ENCODE data around the gene TMEM179.

The TMEM179 gene

DNA sequence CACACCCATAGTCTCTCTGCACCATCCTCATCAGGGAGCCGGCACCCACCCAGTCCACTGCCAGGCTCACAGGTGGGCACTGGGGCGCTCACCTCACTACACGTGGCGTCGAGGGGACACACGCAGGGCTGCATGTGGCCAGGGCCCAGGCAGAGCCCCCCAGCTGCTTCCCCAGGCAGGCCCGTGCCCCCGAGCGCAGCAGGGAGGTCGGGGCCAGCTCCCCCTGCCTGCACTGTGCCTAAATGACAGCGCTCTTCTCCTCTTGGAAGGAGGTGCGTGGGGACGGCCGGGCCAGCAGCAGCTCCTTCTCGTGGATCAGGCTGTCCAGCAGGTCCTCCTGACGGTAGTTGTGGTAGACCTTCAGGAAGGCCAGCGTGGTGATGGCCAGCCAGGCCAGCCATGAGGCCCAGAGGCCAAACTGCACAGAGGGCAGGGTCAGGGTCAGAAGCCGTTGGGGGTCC lies 11.3 kb downstream of the TMEM179 start:
- DNase-seq (ENCODE audit: low read depth, low spot score) = no peak
- Histone ChIP-seq H3K9me3 (ENCODE audit: low read depth, low read length) (no peaks in the 10 kb centered on the region), H3K27ac (no peak overlapping the region), H3K9ac (ENCODE audit: insufficient read length) (no peak overlapping the region), H3K36me3 (ENCODE audit: insufficient read depth, low read length) (no peaks in the 10 kb centered on the region), H3K4me3 (no peak overlapping the region)
- TF ChIP-seq FOXP2 (optimal IDR thresholded peaks at IDR 0.05; ENCODE audit: control extremely low read depth, extremely low read length, insufficient read depth) = no peak
- no peak for TF ChIP-seq POLR2AphosphoS5 (IDR thresholded peaks at IDR 0.05; ENCODE audit: borderline replicate concordance, low read depth, low read length)
- TF ChIP-seq EZH2 (IDR thresholded peaks at IDR 0.05) = no peak

DNA sequence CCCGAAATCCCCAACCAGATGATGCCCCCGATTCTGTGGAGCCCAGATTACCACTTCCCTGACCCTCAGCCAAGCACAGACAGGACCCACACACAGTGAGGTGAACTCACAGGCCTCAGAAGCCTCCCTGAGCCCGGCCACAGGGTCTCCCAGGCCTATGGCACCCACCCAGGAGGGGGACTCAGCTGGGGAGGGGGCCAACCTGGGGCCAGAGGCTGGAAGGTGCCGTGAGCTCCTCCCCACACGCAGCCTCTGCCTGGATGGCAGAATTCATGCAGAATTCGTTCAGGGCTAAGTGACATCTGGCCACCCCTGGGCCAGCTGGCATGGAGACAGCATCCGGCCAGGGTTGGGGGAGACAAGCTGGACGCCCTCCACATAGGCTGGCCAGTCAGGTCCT lies 11.8 kb downstream of the TMEM179 start:
- no peaks in the 10 kb centered on the region for H3K9me3 ChIP-seq (ENCODE audit: low read depth, low read length)
- no peak overlapping the region for H3K4me3 ChIP-seq
- H3K36me3 ChIP-seq (ENCODE audit: insufficient read depth, low read length) = no peaks in the 10 kb centered on the region
- no peak overlapping the region for H3K27ac ChIP-seq
- no peak for TF ChIP-seq FOXP2 (optimal IDR thresholded peaks at IDR 0.05; ENCODE audit: control extremely low read depth, extremely low read length, insufficient read depth)
- TF ChIP-seq POLR2AphosphoS5 (IDR thresholded peaks at IDR 0.05; ENCODE audit: borderline replicate concordance, low read depth, low read length) = no peak
- TF ChIP-seq EZH2 (IDR thresholded peaks at IDR 0.05) = no peak
- no peak overlapping the region for H3K9ac ChIP-seq (ENCODE audit: insufficient read length)
- DNase-seq (ENCODE audit: low read depth, low spot score) = no peak

DNA sequence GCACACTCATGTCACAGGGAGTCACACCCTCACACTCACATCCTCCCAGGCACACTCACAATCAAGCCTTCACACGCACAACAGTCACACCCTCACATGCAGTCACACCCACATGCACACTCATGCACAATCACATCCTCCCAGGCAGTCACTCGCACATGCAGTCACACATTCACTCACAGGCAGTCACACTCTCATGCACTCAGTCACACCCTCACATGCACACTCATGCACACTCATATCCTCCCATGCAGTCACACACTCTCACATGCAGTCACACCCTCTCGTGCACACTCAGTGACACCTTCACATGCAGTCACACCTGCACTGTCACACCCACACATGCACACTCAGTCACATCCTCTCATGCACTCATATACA lies 12.3 kb downstream of the TMEM179 start:
- no peak for DNase-seq (ENCODE audit: low read depth, low spot score)
- no peak overlapping the region for H3K9ac ChIP-seq (ENCODE audit: insufficient read length)
- H3K36me3 ChIP-seq (ENCODE audit: insufficient read depth, low read length) = no peaks in the 10 kb centered on the region
- no peak overlapping the region for H3K27ac ChIP-seq
- TF ChIP-seq POLR2AphosphoS5 (IDR thresholded peaks at IDR 0.05; ENCODE audit: borderline replicate concordance, low read depth, low read length) (no peak), EZH2 (IDR thresholded peaks at IDR 0.05) (no peak), FOXP2 (optimal IDR thresholded peaks at IDR 0.05; ENCODE audit: control extremely low read depth, extremely low read length, insufficient read depth) (no peak)
- no peaks in the 10 kb centered on the region for H3K9me3 ChIP-seq (ENCODE audit: low read depth, low read length)
- no peak overlapping the region for H3K4me3 ChIP-seq

DNA sequence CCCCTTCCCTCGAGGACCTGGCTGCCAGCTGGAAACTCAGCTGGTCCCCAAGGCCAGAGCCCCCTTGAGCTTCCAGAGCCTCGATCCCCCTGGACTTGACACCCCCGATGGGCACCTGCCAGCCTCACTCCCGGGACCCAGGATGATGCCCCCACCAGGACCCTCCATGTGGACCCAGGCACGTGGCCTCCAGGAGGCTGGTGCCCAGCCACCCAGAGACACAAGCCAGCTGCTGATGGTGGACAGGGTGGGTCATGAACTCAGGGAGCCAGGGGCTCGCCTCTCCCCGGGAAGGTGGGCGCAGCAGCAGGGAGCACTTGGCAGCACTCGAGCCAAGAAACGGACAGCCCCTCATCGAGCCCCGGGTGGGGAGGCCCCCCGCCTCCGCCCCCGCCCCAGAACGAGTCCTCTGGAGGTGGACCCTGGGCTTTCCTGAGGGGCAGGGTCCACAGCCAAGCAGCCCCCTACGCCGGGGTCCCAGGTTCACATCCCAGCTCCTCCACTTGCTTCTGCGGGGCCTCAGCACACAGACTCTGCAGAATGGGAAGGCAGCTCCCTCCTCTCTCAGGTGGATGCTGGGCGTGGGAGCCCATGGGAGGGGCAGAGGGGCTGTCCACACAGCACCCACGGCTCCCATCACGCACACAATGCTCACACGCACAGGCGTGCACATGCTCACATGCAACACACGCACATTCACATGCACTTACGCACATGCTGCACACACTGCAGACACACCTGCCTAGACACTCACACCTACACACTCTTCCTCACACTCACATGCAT lies 12.9 kb downstream of the TMEM179 start:
- H3K4me3 ChIP-seq = no peak overlapping the region
- DNase-seq (ENCODE audit: low read depth, low spot score) = no peak
- H3K27ac ChIP-seq = no peak overlapping the region
- H3K9ac ChIP-seq (ENCODE audit: insufficient read length) = no peak overlapping the region
- no peaks in the 10 kb centered on the region for H3K36me3 ChIP-seq (ENCODE audit: insufficient read depth, low read length)
- no peaks in the 10 kb centered on the region for H3K9me3 ChIP-seq (ENCODE audit: low read depth, low read length)
- TF ChIP-seq FOXP2 (optimal IDR thresholded peaks at IDR 0.05; ENCODE audit: control extremely low read depth, extremely low read length, insufficient read depth) (no peak), EZH2 (IDR thresholded peaks at IDR 0.05) (no peak), POLR2AphosphoS5 (IDR thresholded peaks at IDR 0.05; ENCODE audit: borderline replicate concordance, low read depth, low read length) (no peak)

DNA sequence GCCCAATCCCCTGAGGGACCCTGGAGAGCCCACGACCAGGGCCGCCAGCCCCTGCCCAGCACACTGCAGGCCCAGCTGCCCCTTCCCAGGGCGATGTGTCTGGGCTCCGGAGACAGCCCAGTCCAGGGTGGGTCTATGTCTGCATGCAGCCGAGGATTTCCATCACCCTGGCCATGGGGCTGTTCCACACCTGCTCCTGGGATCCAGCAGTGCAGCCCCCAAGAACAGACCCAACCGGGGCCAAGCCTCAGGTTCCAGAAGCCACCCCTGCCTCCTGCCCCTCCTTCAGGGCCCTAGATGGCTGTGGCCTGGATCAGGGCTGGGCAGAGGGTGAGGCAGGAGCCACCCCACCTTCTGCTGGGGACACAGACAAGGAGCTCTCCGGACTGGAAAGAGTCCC lies 13.5 kb downstream of the TMEM179 start:
- Histone ChIP-seq H3K4me3 (no peak overlapping the region), H3K27ac (no peak overlapping the region), H3K9ac (ENCODE audit: insufficient read length) (no peak overlapping the region), H3K9me3 (ENCODE audit: low read depth, low read length) (no peaks in the 10 kb centered on the region), H3K36me3 (ENCODE audit: insufficient read depth, low read length) (no peaks in the 10 kb centered on the region)
- TF ChIP-seq FOXP2 (optimal IDR thresholded peaks at IDR 0.05; ENCODE audit: control extremely low read depth, extremely low read length, insufficient read depth) (no peak), EZH2 (IDR thresholded peaks at IDR 0.05) (no peak), POLR2AphosphoS5 (IDR thresholded peaks at IDR 0.05; ENCODE audit: borderline replicate concordance, low read depth, low read length) (no peak)
- no peak for DNase-seq (ENCODE audit: low read depth, low spot score)

DNA sequence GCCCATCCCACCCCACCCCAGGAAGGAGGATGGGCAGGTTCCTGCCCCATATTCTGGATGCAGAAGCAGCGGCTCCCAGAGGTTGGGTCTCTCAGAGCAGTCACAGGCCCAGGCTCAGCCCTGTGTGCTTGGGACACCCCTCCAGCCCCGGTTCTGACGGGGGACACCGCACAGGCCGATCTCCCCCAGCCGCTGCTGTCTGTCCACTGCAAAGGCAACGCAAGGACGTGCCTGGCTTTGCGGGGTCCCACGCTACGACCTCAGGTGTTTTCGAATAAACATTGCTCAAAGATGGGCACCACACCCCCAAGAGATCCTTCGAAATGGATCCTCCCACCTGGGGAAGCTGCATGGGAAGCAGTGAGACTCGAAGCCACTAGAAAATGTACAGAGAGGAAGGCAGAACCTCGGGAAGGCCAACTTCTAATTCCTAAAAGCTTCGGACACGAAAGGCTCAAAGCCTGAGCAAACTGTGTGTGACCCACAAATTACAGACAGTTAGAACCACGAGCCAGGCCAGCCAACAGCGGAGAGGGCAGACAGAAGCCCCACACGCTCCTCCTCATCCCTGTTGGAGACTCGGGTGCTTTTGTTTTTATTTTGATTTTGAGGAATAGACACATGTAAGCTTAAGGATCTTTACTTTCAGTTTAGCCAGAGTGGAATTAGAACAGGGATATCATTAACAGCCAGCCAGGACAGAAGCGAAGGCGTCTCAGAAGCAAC lies 14.2 kb downstream of the TMEM179 start:
- Histone ChIP-seq H3K9me3 (ENCODE audit: low read depth, low read length) (no peaks in the 10 kb centered on the region), H3K27ac (no peak overlapping the region), H3K9ac (ENCODE audit: insufficient read length) (no peak overlapping the region), H3K36me3 (ENCODE audit: insufficient read depth, low read length) (no peaks in the 10 kb centered on the region), H3K4me3 (no peak overlapping the region)
- no peak for TF ChIP-seq POLR2AphosphoS5 (IDR thresholded peaks at IDR 0.05; ENCODE audit: borderline replicate concordance, low read depth, low read length)
- no peak for TF ChIP-seq EZH2 (IDR thresholded peaks at IDR 0.05)
- TF ChIP-seq FOXP2 (optimal IDR thresholded peaks at IDR 0.05; ENCODE audit: control extremely low read depth, extremely low read length, insufficient read depth) = no peak
- no peak for DNase-seq (ENCODE audit: low read depth, low spot score)

DNA sequence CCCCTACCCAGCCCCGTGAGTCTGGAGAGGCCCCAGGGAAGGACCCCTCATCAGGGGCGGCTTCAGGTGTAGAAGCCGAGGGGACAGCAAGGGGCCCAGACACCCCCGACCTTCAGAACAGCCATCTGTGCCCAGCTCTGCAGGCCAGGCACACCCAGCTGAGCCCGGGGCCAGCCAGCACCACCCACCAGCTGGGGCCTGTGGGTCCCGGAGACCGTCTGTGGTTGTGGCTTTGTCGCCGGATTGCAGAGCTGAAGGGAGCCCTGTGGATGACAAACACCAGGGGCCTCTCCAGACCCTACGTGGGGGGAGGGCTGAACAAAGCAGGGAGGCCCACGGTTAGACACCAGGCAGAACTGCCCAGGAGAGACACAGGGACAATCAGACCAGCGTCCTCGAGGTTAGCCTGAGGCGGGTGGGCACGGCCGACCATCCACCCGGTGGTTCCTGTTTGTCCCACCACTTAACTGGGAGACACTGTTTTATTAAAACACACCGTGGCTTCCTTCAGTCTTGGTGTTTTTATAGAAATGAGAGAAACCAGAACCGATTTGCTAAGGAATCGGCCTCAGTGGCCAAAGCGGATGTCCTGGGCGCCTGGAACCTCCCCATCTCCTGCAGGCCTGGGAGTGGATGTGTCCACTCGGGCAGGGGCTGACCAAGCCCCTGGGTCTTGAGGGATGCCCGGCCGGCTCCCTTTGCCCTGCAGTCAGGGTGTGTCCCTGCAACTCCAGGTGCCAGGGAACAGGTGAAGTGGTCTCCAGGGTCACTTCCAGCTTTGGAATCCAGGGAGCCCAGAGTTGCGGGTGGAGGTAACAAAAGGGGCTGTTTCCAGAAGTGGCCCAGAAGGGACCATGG lies 15.0 kb downstream of the TMEM179 start:
- no peaks in the 10 kb centered on the region for H3K9me3 ChIP-seq (ENCODE audit: low read depth, low read length)
- no peak overlapping the region for H3K4me3 ChIP-seq
- TF ChIP-seq POLR2AphosphoS5 (IDR thresholded peaks at IDR 0.05; ENCODE audit: borderline replicate concordance, low read depth, low read length) = no peak
- TF ChIP-seq FOXP2 (optimal IDR thresholded peaks at IDR 0.05; ENCODE audit: control extremely low read depth, extremely low read length, insufficient read depth) = no peak
- no peak for TF ChIP-seq EZH2 (IDR thresholded peaks at IDR 0.05)
- H3K27ac ChIP-seq = no peak overlapping the region
- DNase-seq (ENCODE audit: low read depth, low spot score) = no peak
- no peaks in the 10 kb centered on the region for H3K36me3 ChIP-seq (ENCODE audit: insufficient read depth, low read length)
- H3K9ac ChIP-seq (ENCODE audit: insufficient read length) = no peak overlapping the region
